Measurements from ENCODE around the gene TMOD4. TPM values are rescaled to one million over a fixed set of nuclear protein-coding genes. Genes with fewer than 3 reads are reported as not detected.
"Not testable (repeated sequence)": the region's sequence is repeated elsewhere in the genome, so short reads cannot be mapped to it uniquely, and the experiment has no call there.

The TMOD4 gene
- total and polyA plus RNA-seq, 5 donors from 2014 or later, result 3.3 TPM; not detected in 4

GRCh38 chr1:151192047-151192446 lies 16.3 kb upstream of the TMOD4 start:
- H3K9me3 ChIP-seq (ENCODE audit: control insufficient read depth in 2 of 2, low read length in 2 of 2), result no peaks in the 10 kb centered on the region
- DNase-seq, result no peak
- ATAC-seq (ENCODE audit: low read depth in 2 of 2), result no peak
- Mint-ChIP-seq H3K36me3 (peaks cover 5% of the 10 kb centered on the region), H3K27me3 (peaks cover 14% of the 10 kb centered on the region), H3K27ac (no peak overlapping the region), H3K4me3 (no peak overlapping the region), H3K4me1 (peaks cover 9 to 40% (median 25%) of the 10 kb centered on the region in 4 donors), H3K9me3 (no peaks in the 10 kb centered on the region)
- H3K36me3 ChIP-seq (ENCODE audit: control insufficient read depth, insufficient read depth, low read length), result no peaks in the 10 kb centered on the region
- H3K4me1 ChIP-seq (ENCODE audit: control insufficient read depth, insufficient read depth, low read length, poor library complexity, severe bottlenecking), result peaks cover 13% of the 10 kb centered on the region
- no peaks in the 10 kb centered on the region for H3K27me3 ChIP-seq (ENCODE audit: control insufficient read depth, insufficient read depth, low read length)
- H3K27ac ChIP-seq (ENCODE audit: insufficient read depth, low read length, poor library complexity, severe bottlenecking), result no peak overlapping the region
- H3K4me3 ChIP-seq (ENCODE audit: low read depth, low read length), result no peak overlapping the region

GRCh38 chr1:151189637-151190445 lies 14.1 kb upstream of the TMOD4 start, which contains the start of gene VPS72:
Gene VPS72 (minus strand): TSS chr1:151190197. CDS start chr1:151190121, 76 bp downstream.
- H3K4me3 Mint-ChIP-seq, result peak within 1 kb of the TSS; percentile 95 to 100 (median 99)
- peaks cover 13% of the 10 kb centered on the region for H3K4me1 ChIP-seq (ENCODE audit: control insufficient read depth, insufficient read depth, low read length, poor library complexity, severe bottlenecking)
- H3K9me3 Mint-ChIP-seq, result no peaks in the 10 kb centered on the region
- peak within 1 kb of the TSS; percentile 87 for H3K27ac ChIP-seq (ENCODE audit: insufficient read depth, low read length, poor library complexity, severe bottlenecking)
- H3K36me3 ChIP-seq (ENCODE audit: control insufficient read depth, insufficient read depth, low read length), result peaks cover 7% of the 10 kb centered on the region
- peak; percentile 80 to 94 (median 87) for DNase-seq
- H3K4me3 ChIP-seq (ENCODE audit: low read depth, low read length), result peak within 1 kb of the TSS; percentile 90
- peaks cover 12% of the 10 kb centered on the region for H3K36me3 Mint-ChIP-seq
- peaks cover 9% of the 10 kb centered on the region for H3K27me3 Mint-ChIP-seq
- peaks cover 5 to 45% (median 27%) of the 10 kb centered on the region in 4 donors for H3K4me1 Mint-ChIP-seq
- no peaks in the 10 kb centered on the region for H3K9me3 ChIP-seq (ENCODE audit: control insufficient read depth in 2 of 2, low read length in 2 of 2)
- peak within 1 kb of the TSS; percentile 97 to 100 (median 98) for H3K27ac Mint-ChIP-seq
- H3K27me3 ChIP-seq (ENCODE audit: control insufficient read depth, insufficient read depth, low read length), result no peaks in the 10 kb centered on the region
- peak; percentile 95 to 97 for ATAC-seq (ENCODE audit: low read depth in 2 of 2)

GRCh38 chr1:151188667-151189066 lies 12.9 kb upstream of the TMOD4 start:
- not testable (repeated sequence) for H3K27ac ChIP-seq (ENCODE audit: insufficient read depth, low read length, poor library complexity, severe bottlenecking); DNase-seq; H3K27me3 Mint-ChIP-seq; H3K9me3 Mint-ChIP-seq; H3K9me3 ChIP-seq (ENCODE audit: control insufficient read depth in 2 of 2, low read length in 2 of 2); ATAC-seq (ENCODE audit: low read depth in 2 of 2); H3K27me3 ChIP-seq (ENCODE audit: control insufficient read depth, insufficient read depth, low read length)
- Histone ChIP-seq H3K4me1 (ENCODE audit: control insufficient read depth, insufficient read depth, low read length, poor library complexity, severe bottlenecking) (peaks cover 13% of the 10 kb centered on the region), H3K36me3 (ENCODE audit: control insufficient read depth, insufficient read depth, low read length) (peaks cover 18% of the 10 kb centered on the region), H3K4me3 (ENCODE audit: low read depth, low read length) (peak overlapping the region; percentile 51)
- peaks cover 19% of the 10 kb centered on the region for H3K36me3 Mint-ChIP-seq
- peak overlapping the region; percentile 95 to 100 (median 99) for H3K4me3 Mint-ChIP-seq
- H3K4me1 Mint-ChIP-seq, result peaks cover 5 to 43% (median 27%) of the 10 kb centered on the region in 4 donors
- peak overlapping the region; percentile 36 to 97 (median 52) for H3K27ac Mint-ChIP-seq

GRCh38 chr1:151187205-151187604 lies 11.4 kb upstream of the TMOD4 start:
- H3K4me1 ChIP-seq (ENCODE audit: control insufficient read depth, insufficient read depth, low read length, poor library complexity, severe bottlenecking), result peaks cover 13% of the 10 kb centered on the region
- no peak overlapping the region for H3K27ac ChIP-seq (ENCODE audit: insufficient read depth, low read length, poor library complexity, severe bottlenecking)
- H3K4me3 ChIP-seq (ENCODE audit: low read depth, low read length), result no peak overlapping the region
- H3K27me3 Mint-ChIP-seq, result peaks cover 4% of the 10 kb centered on the region
- H3K9me3 ChIP-seq (ENCODE audit: control insufficient read depth in 2 of 2, low read length in 2 of 2), result no peaks in the 10 kb centered on the region
- H3K4me3 Mint-ChIP-seq, result peak overlapping the region in 1 of 4 donors; percentile 11
- H3K27ac Mint-ChIP-seq, result no peak overlapping the region
- H3K27me3 ChIP-seq (ENCODE audit: control insufficient read depth, insufficient read depth, low read length), result no peaks in the 10 kb centered on the region
- H3K4me1 Mint-ChIP-seq, result peaks cover 5 to 43% (median 29%) of the 10 kb centered on the region in 4 donors
- H3K9me3 Mint-ChIP-seq, result no peaks in the 10 kb centered on the region
- DNase-seq (no peak), ATAC-seq (ENCODE audit: low read depth in 2 of 2) (no peak)
- peaks cover 26% of the 10 kb centered on the region for H3K36me3 Mint-ChIP-seq
- peaks cover 30% of the 10 kb centered on the region for H3K36me3 ChIP-seq (ENCODE audit: control insufficient read depth, insufficient read depth, low read length)

- H3K27me3 ChIP-seq (ENCODE audit: control insufficient read depth, insufficient read depth, low read length), result no peaks in the 10 kb centered on the region
- no peak for ATAC-seq (ENCODE audit: low read depth in 2 of 2)
- DNase-seq, result no peak
- Mint-ChIP-seq H3K4me1 (peaks cover 5 to 26% (median 17%) of the 10 kb centered on the region in 4 donors), H3K27me3 (no peaks in the 10 kb centered on the region), H3K27ac (peak overlapping the region; percentile 4 to 83 (median 49)), H3K36me3 (peaks cover 35% of the 10 kb centered on the region), H3K4me3 (peak overlapping the region in 1 of 4 donors; percentile 66), H3K9me3 (no peaks in the 10 kb centered on the region)
- H3K27ac ChIP-seq (ENCODE audit: insufficient read depth, low read length, poor library complexity, severe bottlenecking), result no peak overlapping the region
- H3K4me1 ChIP-seq (ENCODE audit: control insufficient read depth, insufficient read depth, low read length, poor library complexity, severe bottlenecking), result peaks cover 9% of the 10 kb centered on the region
- H3K36me3 ChIP-seq (ENCODE audit: control insufficient read depth, insufficient read depth, low read length), result peaks cover 48% of the 10 kb centered on the region
- no peak overlapping the region for H3K4me3 ChIP-seq (ENCODE audit: low read depth, low read length)
- H3K9me3 ChIP-seq (ENCODE audit: control insufficient read depth in 2 of 2, low read length in 2 of 2), result no peaks in the 10 kb centered on the region
These were observed 8.4 kb upstream of the TMOD4 start for GRCh38 chr1:151184211-151184610.

- H3K4me3 ChIP-seq (ENCODE audit: low read depth, low read length), result no peak overlapping the region
- Mint-ChIP-seq H3K27me3 (no peaks in the 10 kb centered on the region), H3K27ac (peak overlapping the region in 1 of 3 donors; percentile 18), H3K36me3 (peaks cover 45% of the 10 kb centered on the region), H3K9me3 (no peaks in the 10 kb centered on the region), H3K4me3 (no peak overlapping the region), H3K4me1 (peaks cover 0 to 11% (median 6%) of the 10 kb centered on the region in 4 donors)
- no peaks in the 10 kb centered on the region for H3K27me3 ChIP-seq (ENCODE audit: control insufficient read depth, insufficient read depth, low read length)
- no peaks in the 10 kb centered on the region for H3K9me3 ChIP-seq (ENCODE audit: control insufficient read depth in 2 of 2, low read length in 2 of 2)
- no peak overlapping the region for H3K27ac ChIP-seq (ENCODE audit: insufficient read depth, low read length, poor library complexity, severe bottlenecking)
- H3K4me1 ChIP-seq (ENCODE audit: control insufficient read depth, insufficient read depth, low read length, poor library complexity, severe bottlenecking), result no peaks in the 10 kb centered on the region
- no peak for ATAC-seq (ENCODE audit: low read depth in 2 of 2)
- H3K36me3 ChIP-seq (ENCODE audit: control insufficient read depth, insufficient read depth, low read length), result peaks cover 65% of the 10 kb centered on the region
- DNase-seq, result no peak
These were observed 799 bp upstream of the TMOD4 start for GRCh38 chr1:151176514-151177045.

GRCh38 chr1:151175041-151175741 lies 590 bp downstream of the TMOD4 start:
- ATAC-seq (ENCODE audit: low read depth in 2 of 2) (no peak), DNase-seq (no peak)
- Histone ChIP-seq H3K27me3 (ENCODE audit: control insufficient read depth, insufficient read depth, low read length) (no peaks in the 10 kb centered on the region), H3K36me3 (ENCODE audit: control insufficient read depth, insufficient read depth, low read length) (peaks cover 66% of the 10 kb centered on the region), H3K9me3 (ENCODE audit: control insufficient read depth in 2 of 2, low read length in 2 of 2) (no peaks in the 10 kb centered on the region), H3K27ac (ENCODE audit: insufficient read depth, low read length, poor library complexity, severe bottlenecking) (no peak overlapping the region), H3K4me3 (ENCODE audit: low read depth, low read length) (no peak overlapping the region), H3K4me1 (ENCODE audit: control insufficient read depth, insufficient read depth, low read length, poor library complexity, severe bottlenecking) (no peaks in the 10 kb centered on the region)
- H3K36me3 Mint-ChIP-seq, result peaks cover 36% of the 10 kb centered on the region
- H3K9me3 Mint-ChIP-seq, result no peaks in the 10 kb centered on the region
- peaks cover 0 to 11% (median 5%) of the 10 kb centered on the region in 4 donors for H3K4me1 Mint-ChIP-seq
- no peaks in the 10 kb centered on the region for H3K27me3 Mint-ChIP-seq
- H3K4me3 Mint-ChIP-seq, result no peak overlapping the region
- H3K27ac Mint-ChIP-seq, result peak overlapping the region in 2 of 3 donors; percentile 35 to 42
